T1000 (cell line): ENCODE measurements around the gene SHANK1.

Experiments used
- DNase-seq: peaks from one replicate; lab custom pipeline; 2025; ENCODE audit warnings: mixed read lengths; lab: John Stamatoyannopoulos, UW

The SHANK1 gene

DNA sequence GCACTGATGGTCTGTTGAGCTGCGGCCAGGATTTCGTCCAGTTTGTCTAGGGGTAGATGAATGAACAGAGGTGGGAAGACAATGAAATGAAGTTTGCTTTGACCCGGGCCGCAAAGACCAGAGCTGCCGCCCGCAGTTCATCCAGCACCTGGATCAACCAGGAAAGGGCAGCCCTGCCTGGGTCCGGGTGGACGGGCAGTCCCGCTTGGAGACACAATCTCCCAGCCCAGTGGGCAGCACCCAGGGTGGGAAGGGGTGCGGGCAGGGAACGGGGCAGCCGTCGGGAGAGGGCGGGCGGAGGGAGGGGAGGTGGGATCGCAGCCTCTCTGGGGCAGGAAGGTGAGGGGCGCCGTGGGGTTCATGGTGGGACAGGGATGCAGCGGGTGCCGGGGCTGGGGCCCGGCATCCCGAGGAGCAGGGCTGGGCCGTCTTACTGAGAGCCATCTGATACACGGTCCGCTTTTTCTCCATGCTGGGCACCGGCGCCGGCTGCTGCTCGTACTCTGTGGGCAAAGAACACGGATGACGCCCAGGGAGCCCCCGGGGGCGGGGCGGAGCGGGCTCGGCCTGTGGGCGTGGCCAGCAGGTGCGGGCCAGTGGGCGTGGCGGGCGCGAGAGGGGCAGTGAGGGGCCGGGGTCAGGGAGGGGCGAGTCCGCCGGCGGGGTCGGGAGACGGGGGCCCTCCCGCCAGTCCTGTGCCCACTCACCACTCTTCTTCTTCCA, 33.1 kb downstream of the SHANK1 start:
- no peak for DNase-seq

DNA sequence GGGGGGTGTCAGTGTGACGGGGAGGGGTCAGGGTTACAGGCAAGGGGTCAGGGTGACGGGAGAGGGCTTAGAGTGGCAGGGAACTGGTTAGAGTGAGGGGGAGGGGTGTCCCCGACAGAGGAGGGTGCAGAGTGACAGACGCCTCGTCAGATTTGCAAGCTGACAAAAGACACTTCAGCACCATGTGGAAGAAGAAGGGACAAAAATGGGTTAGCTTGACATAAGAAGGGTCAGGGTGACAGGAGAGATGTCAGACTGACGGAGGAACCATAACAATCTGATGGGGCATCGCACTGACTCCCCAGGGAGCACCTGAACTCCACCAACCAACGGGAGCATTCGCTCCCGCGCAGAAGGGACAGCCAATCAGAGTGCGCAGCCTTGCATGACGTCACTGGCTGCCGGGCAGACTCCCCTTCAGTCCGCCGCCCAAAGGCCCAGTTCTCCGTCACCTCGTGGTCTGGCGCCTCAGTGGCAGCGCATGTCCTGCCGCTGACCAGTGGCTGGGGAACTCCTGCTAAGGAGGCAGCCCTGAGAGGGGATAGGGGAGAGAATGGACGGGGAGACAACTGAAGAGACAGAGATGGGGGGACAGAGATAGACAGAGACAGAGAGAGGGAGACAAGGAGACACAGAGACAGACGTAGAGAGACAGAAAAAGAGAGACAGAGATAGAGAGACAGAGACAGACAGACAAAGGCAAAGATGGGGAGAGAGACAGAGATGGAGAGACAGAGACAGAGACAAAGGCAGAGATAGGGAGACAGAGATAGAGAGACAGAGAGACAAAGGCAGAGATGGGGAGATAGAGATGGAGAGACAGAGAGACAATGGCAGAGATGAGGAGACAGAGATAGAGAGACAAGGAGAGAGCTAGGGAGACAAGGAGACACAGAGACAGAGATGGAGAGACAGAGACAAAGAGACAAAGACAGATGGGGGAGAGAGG, 40.2 kb downstream of the SHANK1 start:
- DNase-seq: peak; percentile 59

GRCh38 chr19:50678323-50678722, 41.3 kb downstream of the SHANK1 start:
- DNase-seq: no peak

- DNase-seq: no peak
Measured at GRCh38 chr19:50677636-50678035, 42.0 kb downstream of the SHANK1 start.

DNA sequence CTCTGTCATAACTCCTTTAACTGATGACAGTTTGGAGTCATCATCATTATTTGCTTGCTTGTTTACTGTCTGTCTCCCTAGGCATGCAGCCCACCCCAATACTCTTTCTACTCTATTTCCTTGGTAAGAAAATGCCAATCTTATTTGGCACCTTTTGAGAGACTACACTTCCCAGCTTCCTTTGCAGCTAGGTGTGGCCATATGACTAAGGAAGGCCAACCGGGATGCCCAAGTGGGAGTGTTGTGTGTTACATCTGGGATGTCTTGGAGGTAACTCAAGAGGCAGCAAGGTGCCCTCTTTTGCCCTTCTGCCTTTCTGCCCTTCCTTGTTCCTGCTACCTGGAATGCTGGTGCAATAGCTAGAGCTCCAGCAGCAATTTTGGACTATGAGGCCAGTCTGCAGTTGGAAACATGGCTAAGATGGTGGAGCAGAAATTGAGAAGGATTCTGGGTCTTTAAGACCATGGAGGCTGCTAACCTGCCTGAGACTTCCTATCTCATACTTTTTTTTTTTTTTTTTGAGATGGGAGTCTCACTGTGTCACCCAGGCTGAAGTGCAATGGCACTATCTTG, 42.9 kb downstream of the SHANK1 start:
- no peak for DNase-seq

DNA sequence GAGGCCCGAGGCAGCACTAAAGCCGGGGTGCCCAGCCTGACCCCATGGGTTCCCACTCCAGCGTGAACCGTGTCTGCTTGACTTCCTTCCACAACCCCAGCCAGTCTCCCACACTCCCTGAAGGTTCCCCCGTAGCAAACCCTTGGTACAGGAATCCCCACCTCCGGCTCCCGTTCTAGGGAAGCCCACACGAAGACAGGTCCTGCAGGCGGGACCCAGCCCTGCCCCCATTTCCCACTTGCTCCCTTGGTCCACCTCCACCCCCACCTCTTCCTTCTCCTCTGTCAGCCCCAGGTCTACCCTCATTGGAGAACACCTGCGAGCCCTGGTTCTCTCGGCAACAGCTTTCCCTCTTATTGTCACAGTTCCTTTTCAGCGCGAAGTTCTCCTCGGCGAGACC, 46.5 kb downstream of the SHANK1 start:
- no peak for DNase-seq

DNA sequence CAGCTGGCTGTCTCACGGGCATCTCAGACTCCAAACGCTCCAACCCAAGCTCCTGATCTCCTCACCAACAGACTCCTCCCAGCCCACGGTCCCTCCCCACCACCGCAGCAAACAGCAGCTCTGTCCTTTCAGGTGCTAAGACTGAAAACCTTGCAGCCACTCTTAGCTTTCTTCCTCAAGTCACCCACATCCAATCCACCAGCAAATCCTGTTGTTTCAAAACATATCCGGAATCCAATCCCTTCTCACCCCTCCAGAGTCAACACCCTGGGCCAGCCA, 49.6 kb downstream of the SHANK1 start:
- DNase-seq: no peak

GRCh38 chr19:50669302-50670101, 50.1 kb downstream of the SHANK1 start:
- DNase-seq: no peak

- DNase-seq: no peak
Measured at GRCh38 chr19:50668879-50669278, 50.7 kb downstream of the SHANK1 start.

GRCh38 chr19:50668416-50668815, 51.2 kb downstream of the SHANK1 start:
- DNase-seq: no peak

DNA sequence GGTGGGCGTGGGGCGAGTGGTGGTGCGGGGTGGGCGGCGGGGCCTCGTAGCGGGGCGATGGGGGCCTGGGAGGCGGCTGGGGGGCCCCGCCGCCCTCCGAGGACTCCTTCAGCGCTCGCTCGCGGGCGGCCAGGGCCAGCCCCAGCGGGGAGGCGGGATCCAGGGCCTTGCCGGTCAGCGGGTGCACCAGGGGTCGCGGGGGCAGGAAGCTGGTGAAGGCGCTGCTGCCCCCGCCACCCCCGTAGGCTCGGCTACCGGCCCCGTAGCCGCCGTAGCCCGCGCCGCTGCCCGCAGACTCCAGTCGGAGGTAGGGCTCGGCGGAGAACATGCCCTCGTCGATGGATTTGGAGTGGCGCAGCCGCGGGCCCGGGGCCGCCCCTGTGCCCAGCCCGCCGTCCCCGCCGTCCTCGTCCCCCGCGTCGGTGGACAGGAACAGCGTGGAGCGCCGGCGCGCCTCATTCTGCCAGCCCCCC, 51.8 kb downstream of the SHANK1 start:
- no peak for DNase-seq

DNA sequence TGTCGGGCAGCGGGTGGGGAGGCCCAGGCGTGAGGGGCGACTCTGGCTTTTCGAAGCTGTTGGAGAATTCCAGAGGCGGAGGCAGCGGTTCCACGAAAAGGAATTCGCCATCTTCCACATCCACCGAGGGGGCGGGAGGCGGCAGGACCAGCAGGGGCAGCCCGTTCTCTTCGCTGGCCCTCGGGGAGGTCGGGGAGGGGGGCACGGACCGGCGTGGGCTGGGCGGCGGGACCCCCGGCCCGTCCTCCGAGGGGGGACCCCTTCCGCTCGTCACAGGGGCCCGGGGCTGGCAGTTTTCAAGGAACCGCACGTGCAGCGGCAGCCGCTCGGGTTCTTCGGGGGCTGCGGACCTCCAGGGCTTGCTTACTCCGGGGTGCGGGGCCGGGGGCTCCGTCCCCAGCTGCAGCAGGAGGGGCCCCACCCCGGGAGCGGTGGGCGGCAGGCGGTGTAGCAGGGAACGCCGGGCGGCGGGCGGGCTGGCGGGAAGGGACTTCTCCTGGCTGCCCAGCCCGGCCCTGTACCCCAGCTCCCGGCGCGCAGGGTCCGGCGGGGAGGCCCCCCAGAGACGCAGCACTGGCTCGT, 52.3 kb downstream of the SHANK1 start:
- DNase-seq: no peak

DNA sequence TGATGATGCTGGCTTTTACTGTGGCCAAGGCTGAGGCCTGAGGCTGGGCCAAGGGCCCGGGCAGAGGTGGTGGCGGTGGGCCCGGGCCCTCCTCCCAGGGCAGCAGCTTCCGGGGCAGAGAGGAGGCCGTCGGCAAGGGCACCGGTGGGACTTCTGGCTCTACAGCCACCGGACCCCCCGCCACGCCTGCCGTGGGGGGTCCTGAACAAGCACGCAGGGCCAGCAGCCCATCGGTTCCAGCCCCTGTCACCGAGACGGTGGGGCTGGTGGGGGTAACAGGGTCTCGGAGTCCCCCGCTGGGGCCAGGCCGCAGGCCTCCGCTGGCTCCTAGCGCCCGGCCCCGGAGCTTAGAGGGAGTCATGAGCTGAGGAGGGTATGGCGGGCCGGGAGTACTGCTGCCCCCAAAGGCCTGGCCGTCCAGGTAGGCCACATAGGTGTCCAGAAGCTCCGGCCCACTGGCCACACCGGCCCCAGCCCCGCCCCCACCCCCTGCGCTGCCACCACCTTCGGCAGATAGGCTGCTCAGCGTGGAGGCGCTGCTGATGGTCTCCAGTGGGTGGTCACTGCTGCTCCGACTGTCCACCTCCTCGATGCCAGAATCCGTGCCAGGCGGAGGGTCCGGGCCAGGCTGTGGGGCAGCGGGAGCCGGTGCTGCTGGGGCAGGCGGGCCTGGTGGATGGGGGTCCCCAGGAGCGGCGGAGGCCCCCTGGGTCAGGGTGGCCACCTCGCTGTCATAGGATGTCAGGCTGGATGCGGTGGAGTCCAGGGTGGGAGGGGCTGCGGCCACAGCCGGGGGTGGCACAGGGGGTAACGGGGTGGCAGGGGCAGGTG, 53.0 kb downstream of the SHANK1 start:
- DNase-seq: no peak

DNA sequence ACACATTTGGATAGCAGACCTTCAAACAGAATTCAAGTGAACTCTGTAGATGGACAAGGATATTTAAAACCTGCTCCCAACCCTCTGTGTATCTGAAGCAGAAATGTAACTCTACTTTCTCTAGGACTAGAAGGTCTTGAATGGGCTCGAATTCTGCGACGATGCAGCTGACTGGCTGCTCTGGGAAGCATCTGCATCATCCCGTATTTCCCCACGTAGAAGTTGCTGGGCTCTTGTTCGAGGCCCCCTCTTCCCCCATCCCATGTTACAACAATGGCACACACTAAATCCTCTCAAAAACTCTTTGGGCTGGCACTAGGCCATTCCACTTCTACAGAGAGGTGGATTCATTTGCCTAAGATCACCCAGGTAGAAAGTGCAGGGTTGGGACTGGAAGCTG, 55.4 kb downstream of the SHANK1 start:
- no peak for DNase-seq

DNA sequence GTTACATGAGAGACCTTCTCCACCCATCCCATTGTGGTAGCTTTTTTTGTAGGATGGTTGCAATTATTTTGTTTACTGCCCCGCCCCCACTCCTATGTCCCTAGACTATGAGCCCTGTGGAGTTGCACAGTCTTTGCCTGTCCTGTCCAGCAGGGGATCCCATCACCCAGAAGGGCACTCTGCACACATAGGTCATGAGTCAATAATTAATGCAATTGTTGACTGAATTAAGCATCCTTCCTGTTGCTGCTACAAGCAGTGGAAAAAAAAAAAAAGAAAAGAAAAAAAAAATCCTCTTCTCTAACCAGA, 56.2 kb downstream of the SHANK1 start:
- DNase-seq: no peak

- DNase-seq: no peak
Measured at GRCh38 chr19:50662651-50663481, 56.7 kb downstream of the SHANK1 start.

DNA sequence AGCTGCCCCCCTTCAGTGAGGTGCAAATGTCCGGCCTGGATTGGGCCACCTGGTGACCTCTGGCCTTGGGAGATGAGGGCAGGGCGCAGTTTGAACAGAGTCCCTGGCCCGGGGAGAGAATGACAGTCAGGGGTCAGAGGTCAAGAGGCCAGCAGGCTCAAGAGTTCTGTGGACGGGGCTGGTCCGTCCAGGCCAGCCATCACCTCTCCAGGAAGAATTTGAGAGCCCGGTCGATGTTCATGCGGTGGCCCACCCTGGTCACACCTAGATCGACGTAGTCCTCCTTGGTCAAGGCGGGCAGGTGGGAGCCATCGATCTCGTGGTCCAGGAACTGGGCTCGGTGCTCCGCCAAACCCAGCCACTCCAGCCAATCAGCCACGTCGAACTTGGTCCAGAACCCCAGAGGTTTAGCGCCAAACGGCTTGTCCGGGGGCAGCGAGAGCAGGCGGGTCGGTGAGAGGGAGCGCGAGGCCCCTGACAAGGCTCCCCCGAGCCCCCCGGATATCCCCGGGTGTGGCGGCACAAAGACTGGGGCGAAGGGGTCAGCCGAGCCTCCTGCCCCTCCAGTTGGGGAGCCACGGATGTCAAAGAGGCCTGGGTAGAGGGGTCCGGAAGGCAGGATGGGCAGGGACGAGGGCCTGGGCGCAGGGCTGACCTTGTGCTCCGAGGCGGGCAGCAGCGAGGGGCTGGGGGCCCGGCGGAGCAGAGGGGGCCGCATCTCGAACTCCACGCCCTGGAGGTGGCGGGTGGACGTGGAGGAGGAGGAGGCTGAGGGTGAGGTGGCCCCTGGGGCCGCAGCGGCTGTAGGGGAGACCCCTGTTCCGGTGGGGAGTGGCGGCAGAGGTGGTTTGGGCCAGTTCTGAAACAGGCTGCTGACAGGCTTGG, 57.6 kb downstream of the SHANK1 start:
- DNase-seq: no peak

GRCh38 chr19:50661023-50661422, 58.6 kb downstream of the SHANK1 start:
- DNase-seq: no peak

DNA sequence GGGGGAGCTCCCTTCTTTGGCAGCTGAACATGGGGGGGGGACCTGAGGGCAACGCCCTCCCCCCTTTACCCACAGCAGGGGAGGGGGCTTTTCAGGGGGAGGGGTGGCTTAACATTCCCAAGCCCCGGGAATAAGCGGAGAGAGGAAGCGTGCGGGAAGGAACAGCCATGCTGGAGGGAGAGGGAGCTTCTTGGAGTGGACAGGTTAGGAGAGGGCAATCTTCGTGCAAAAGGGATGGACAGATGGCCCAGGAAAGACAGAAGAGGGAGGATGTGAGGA, 59.6 kb downstream of the SHANK1 start:
- no peak for DNase-seq
